HUES48 (cell line): ENCODE measurements around the gene NUDT5.
"Not testable (repeated sequence)": the region's sequence is repeated elsewhere in the genome, so short reads cannot be mapped to it uniquely, and the experiment has no call there.

Experiments used
- H3K27ac ChIP-seq: one replicate; pipeline ENCODE4 v1.7.0; 2013; ENCODE audit warnings: low read depth, low read length, inconsistent platforms
- H3K27me3 ChIP-seq: 2 replicates; pipeline ENCODE4 v1.6.1; 2013; ENCODE audit warnings: mild to moderate bottlenecking, low read length; ENCODE audit not compliant: control insufficient read depth, insufficient read depth
- H3K36me3 ChIP-seq: 2 replicates; pipeline ENCODE4 v1.6.1; 2013; ENCODE audit warnings: low read length; ENCODE audit not compliant: control insufficient read depth, insufficient read depth
- H3K4me1 ChIP-seq: 2 replicates; pipeline ENCODE4 v1.6.1; 2013; ENCODE audit warnings: mild to moderate bottlenecking, low read length; ENCODE audit not compliant: control insufficient read depth, insufficient read depth
- H3K4me3 ChIP-seq: 2 replicates; pipeline ENCODE4 v1.5.1; 2013; ENCODE audit warnings: mild to moderate bottlenecking, low read depth, low read length
- H3K9ac ChIP-seq: 2 replicates; pipeline ENCODE4 v1.6.1; 2013; ENCODE audit warnings: mild to moderate bottlenecking, low read depth, low read length, moderate library complexity
- H3K9me3 ChIP-seq: 2 replicates; pipeline ENCODE4 v1.6.1; 2013; ENCODE audit warnings: low read length; ENCODE audit not compliant: control insufficient read depth, insufficient read depth

The NUDT5 gene

DNA sequence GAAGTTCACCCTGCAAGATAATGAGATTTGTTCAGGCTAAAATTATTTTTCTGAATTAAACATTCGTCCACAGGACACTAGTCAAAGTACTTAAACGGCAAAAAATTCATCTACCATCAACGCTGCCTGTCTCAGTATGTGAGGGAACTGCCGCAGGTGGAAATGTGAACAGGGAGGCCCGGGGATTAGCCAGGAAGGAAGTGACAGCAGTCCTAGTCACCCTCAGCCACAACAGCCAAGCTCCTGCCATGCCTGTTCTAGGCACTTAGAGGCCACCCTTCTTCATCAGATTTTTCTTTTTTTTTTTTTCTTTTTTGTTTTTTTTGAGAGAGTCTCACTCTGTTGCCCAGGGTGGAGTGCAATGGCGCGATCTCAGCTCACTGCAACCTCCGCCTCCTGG, 9.4 kb downstream of the NUDT5 start:
- H3K9me3 ChIP-seq: no peaks in the 10 kb centered on the region
- no peak overlapping the region for H3K9ac ChIP-seq
- no peaks in the 10 kb centered on the region for H3K4me1 ChIP-seq
- peaks cover 48% of the 10 kb centered on the region for H3K36me3 ChIP-seq
- no peak overlapping the region for H3K27ac ChIP-seq
- H3K27me3 ChIP-seq: no peaks in the 10 kb centered on the region
- H3K4me3 ChIP-seq: no peak overlapping the region

DNA sequence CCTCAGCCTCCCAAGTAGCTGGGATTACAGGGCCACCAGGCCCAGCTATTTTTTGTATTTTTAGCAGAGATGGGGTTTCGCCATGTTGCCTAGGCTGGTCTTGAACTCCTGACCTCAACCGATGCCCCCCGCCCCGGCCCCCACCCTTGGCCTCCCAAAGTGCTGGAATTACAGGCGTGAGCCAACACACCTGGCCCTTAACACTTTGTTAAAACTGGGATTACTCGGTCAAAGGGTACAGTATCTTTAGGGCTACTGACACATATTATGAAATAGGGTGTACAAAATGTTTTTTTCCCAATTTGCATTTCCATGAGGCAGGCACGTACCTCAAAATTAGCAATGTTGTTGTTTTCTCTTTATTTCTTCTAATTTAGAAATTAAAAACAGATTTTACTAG, 11.5 kb downstream of the NUDT5 start:
- no peak overlapping the region for H3K27ac ChIP-seq
- H3K9me3 ChIP-seq: no peaks in the 10 kb centered on the region
- peaks cover 56% of the 10 kb centered on the region for H3K36me3 ChIP-seq
- no peak overlapping the region for H3K4me3 ChIP-seq
- H3K27me3 ChIP-seq: no peaks in the 10 kb centered on the region
- H3K4me1 ChIP-seq: peaks cover 21% of the 10 kb centered on the region
- H3K9ac ChIP-seq: no peak overlapping the region

GRCh38 chr10:12181065-12181775, 14.5 kb downstream of the NUDT5 start:
- Histone ChIP-seq H3K36me3 (peaks cover 70% of the 10 kb centered on the region), H3K27me3 (no peaks in the 10 kb centered on the region), H3K4me1 (peaks cover 21% of the 10 kb centered on the region), H3K9me3 (no peaks in the 10 kb centered on the region), H3K9ac (no peak overlapping the region), H3K4me3 (no peak overlapping the region), H3K27ac (peak overlapping the region; percentile 93)

GRCh38 chr10:12180221-12180974, 15.3 kb downstream of the NUDT5 start:
- Histone ChIP-seq H3K36me3 (peaks cover 65% of the 10 kb centered on the region), H3K9ac (peak overlapping the region; percentile 51), H3K4me1 (peaks cover 21% of the 10 kb centered on the region)

GRCh38 chr10:12179606-12180170, 16.0 kb downstream of the NUDT5 start:
- peaks cover 21% of the 10 kb centered on the region for H3K4me1 ChIP-seq
- peaks cover 65% of the 10 kb centered on the region for H3K36me3 ChIP-seq
- H3K9ac ChIP-seq: peak overlapping the region; percentile 51; the same call in 1 of the 2 replicates
- H3K9me3 ChIP-seq: no peaks in the 10 kb centered on the region
- peak overlapping the region; percentile 93 for H3K27ac ChIP-seq
- no peak overlapping the region for H3K4me3 ChIP-seq
- H3K27me3 ChIP-seq: no peaks in the 10 kb centered on the region

More at GRCh38 chr10:12180221-12180974, 15.3 kb downstream of the NUDT5 start:
- Histone ChIP-seq H3K9me3 (no peaks in the 10 kb centered on the region), H3K27ac (peak overlapping the region; percentile 93), H3K4me3 (no peak overlapping the region), H3K27me3 (no peaks in the 10 kb centered on the region)

DNA sequence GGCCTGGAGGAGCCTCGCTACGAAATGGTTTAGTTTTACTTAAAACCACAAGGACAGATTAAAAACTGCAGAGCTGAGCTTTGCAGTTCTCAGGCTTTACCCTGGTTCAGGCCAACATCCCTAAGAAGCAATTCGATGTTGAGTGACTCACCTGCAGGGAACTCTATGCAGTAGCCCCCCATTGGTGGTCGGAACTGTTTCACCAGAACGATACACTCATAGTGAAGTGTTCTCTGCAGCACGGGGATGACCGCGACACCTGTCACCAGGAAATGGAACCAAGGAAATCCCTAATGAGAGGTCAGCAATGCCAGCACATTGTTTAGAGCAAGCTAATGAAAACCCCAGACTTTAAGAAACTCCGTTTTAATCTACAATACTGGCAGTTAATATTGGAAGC, 18.0 kb downstream of the NUDT5 start:
- Histone ChIP-seq H3K4me1 (peaks cover 21% of the 10 kb centered on the region), H3K27me3 (no peaks in the 10 kb centered on the region), H3K9me3 (no peaks in the 10 kb centered on the region), H3K27ac (peak overlapping the region; percentile 47), H3K36me3 (peaks cover 66% of the 10 kb centered on the region), H3K4me3 (no peak overlapping the region), H3K9ac (no peak overlapping the region)

DNA sequence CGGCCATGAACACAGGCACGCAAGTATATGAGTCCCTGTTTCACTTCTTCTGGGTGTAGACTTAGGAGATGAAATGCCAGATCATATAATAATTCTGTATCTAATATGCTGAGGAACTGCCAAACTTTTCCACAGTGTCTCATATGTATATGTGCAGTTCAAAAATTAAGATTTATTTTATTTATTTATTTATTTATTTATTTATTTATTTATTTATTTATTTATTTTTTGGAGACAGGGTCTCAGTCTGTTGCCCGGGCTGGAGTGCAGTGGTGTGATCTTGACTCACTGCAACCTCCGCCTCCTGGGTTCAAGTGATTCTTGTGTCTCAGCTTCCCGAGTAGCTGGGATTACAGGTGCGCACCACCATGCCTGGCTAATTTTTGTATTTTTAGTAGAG, 24.2 kb downstream of the NUDT5 start:
- not testable (repeated sequence) for H3K4me1 ChIP-seq, H3K27ac ChIP-seq, H3K9ac ChIP-seq, H3K27me3 ChIP-seq, H3K4me3 ChIP-seq, H3K9me3 ChIP-seq
- peaks cover 84% of the 10 kb centered on the region for H3K36me3 ChIP-seq

DNA sequence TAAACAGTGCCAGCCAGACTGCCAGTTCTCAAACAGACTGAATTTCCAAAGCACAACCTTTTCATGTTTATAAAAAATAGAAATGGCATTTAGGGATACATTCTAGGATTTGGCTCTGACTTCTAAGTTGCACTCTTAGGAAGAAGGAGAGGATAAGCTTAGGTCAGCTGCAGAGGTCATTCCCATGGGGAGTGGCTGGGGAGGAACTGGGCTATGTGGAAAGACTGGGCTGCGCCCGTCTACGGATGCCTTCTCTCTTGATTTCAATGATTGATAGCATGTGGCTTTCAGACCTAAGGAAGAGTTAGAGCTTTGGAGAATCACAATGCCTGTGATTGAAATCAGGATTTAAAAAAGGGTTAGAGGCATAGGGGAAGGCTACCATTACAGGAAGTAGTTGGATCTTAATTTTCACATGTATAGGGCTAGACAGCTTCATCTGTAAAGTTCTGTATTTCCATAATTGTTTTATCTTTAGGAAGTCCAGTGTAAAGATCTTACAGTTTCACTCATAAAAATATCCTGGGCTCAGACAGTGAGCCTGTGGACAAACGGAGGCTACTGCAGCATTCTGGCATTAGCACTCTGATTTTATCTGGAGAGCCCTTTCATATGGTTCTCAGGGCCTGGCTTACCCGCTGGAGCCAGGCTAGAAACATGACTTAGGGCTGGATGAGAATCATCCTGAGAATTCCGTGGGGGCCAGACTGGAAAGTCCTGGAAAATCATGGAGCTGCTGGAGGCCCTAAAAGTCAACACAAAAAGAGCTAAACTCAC, 29.5 kb downstream of the NUDT5 start:
- H3K9ac ChIP-seq: no peak overlapping the region
- no peak overlapping the region for H3K4me3 ChIP-seq
- H3K9me3 ChIP-seq: no peaks in the 10 kb centered on the region
- H3K36me3 ChIP-seq: peaks cover 85% of the 10 kb centered on the region
- H3K27me3 ChIP-seq: no peaks in the 10 kb centered on the region
- H3K4me1 ChIP-seq: no peaks in the 10 kb centered on the region
- H3K27ac ChIP-seq: no peak overlapping the region

DNA sequence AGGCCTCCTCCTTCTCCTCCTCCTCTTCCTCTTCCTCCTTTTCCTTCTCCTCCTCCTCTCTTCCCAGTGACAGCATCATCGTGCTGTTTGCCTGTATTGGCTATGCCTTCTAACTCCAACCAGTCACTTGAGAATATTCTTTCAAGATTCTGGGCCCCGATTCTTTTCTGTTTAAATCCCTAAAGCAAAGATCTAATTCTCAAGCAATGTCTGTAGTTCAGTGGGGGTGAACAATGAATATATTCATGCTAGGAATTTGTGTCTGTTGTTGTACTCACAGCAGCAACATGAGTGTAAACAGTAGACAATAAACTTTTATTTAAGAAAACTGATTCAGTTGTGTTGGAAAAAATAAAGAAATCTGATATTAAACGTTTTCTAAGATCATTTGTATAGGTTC, 30.7 kb downstream of the NUDT5 start:
- H3K27me3 ChIP-seq: no peaks in the 10 kb centered on the region
- peaks cover 82% of the 10 kb centered on the region for H3K36me3 ChIP-seq

GRCh38 chr10:12164085-12164484, 31.6 kb downstream of the NUDT5 start:
- peaks cover 80% of the 10 kb centered on the region for H3K36me3 ChIP-seq
- no peaks in the 10 kb centered on the region for H3K27me3 ChIP-seq
- no peak overlapping the region for H3K4me3 ChIP-seq
- no peaks in the 10 kb centered on the region for H3K9me3 ChIP-seq
- H3K4me1 ChIP-seq: no peaks in the 10 kb centered on the region
- no peak overlapping the region for H3K27ac ChIP-seq
- H3K9ac ChIP-seq: no peak overlapping the region

More for the DNA sequence above, 30.7 kb downstream of the NUDT5 start:
- no peak overlapping the region for H3K27ac ChIP-seq
- H3K4me1 ChIP-seq: no peaks in the 10 kb centered on the region
- no peaks in the 10 kb centered on the region for H3K9me3 ChIP-seq
- no peak overlapping the region for H3K9ac ChIP-seq
- H3K4me3 ChIP-seq: no peak overlapping the region
